OCI-LY1 (cell line): ENCODE data around the gene CHRM2.

Source experiments
- H2AFZ ChIP-seq: fragments of 200-600 bp; sonication (generic), shearing (Covaris generic); 2 replicates; pipeline ENCODE4 v1.6.0; 2014; ENCODE audit warnings: antibody characterized with exemption, mild to moderate bottlenecking, low read length
- H3F3A ChIP-seq: fragments of 200-600 bp; sonication (generic), shearing (Covaris generic); 2 replicates; pipeline ENCODE4 v1.6.0; 2014; ENCODE audit warnings: mild to moderate bottlenecking, antibody characterized with exemption, low read length, moderate library complexity; ENCODE audit not compliant: insufficient read depth
- H3K27ac ChIP-seq: fragments of 200-600 bp; sonication (generic); 2 replicates; pipeline ENCODE4 v1.5.1; 2014; ENCODE audit warnings: low read length, mixed run types, mild to moderate bottlenecking, low read depth; ENCODE audit not compliant: poor library complexity, severe bottlenecking
- H3K27me3 ChIP-seq: fragments of 200-600 bp; sonication (generic); 2 replicates; pipeline ENCODE4 v1.6.0; 2014; ENCODE audit warnings: antibody characterized with exemption, mild to moderate bottlenecking, low read length, moderate library complexity; ENCODE audit not compliant: insufficient read depth
- H3K36me3 ChIP-seq: fragments of 200-600 bp; sonication (generic); 2 replicates; pipeline ENCODE4 v1.6.1; 2014; ENCODE audit warnings: mild to moderate bottlenecking, antibody characterized with exemption, low read length, moderate library complexity, mixed read lengths; ENCODE audit not compliant: insufficient read depth
- H3K4me1 ChIP-seq: fragments of 200-600 bp; sonication (generic); 2 replicates; pipeline ENCODE4 v1.5.1; 2014; ENCODE audit warnings: mild to moderate bottlenecking, low read length, moderate library complexity; ENCODE audit not compliant: insufficient read depth, severe bottlenecking
- H3K4me2 ChIP-seq: fragments of 200-600 bp; sonication (generic), shearing (Covaris generic); 2 replicates; pipeline ENCODE4 v1.6.1; 2014; ENCODE audit warnings: low read length
- H3K4me3 ChIP-seq: fragments of 200-600 bp; sonication (generic); 2 replicates; pipeline ENCODE4 v1.5.1; 2014; ENCODE audit warnings: low read length, low read depth, mild to moderate bottlenecking, mixed read lengths; ENCODE audit not compliant: poor library complexity, severe bottlenecking
- H3K79me2 ChIP-seq: fragments of 200-600 bp; shearing (Covaris generic); 2 replicates; pipeline ENCODE4 v1.6.1; 2016; ENCODE audit warnings: mixed run types, low read length, mixed read lengths; ENCODE audit not compliant: insufficient read depth
- H3K9ac ChIP-seq: fragments of 200-600 bp; sonication (generic), shearing (Covaris generic); 2 replicates; pipeline ENCODE4 v1.6.1; 2014; ENCODE audit warnings: mild to moderate bottlenecking, low read length, mixed read lengths
- H3K9me2 ChIP-seq: fragments of 200-600 bp; sonication (generic), shearing (Covaris generic); 2 replicates; pipeline ENCODE4 v1.6.1; 2014; ENCODE audit warnings: low read depth, mild to moderate bottlenecking, low read length, mixed read lengths
- H3K9me3 ChIP-seq: fragments of 200-600 bp; shearing (Covaris generic); 2 replicates; pipeline ENCODE4 v1.6.1; 2014; ENCODE audit warnings: low read length, mixed read lengths
- H4K20me1 ChIP-seq: fragments of 200-600 bp; sonication (generic), shearing (Covaris generic); 2 replicates; pipeline ENCODE4 v1.6.0; 2016; ENCODE audit warnings: mild to moderate bottlenecking, low read length; ENCODE audit not compliant: insufficient read depth
- EZH2 ChIP-seq: fragments of 200-600 bp; sonication (generic), shearing (Covaris generic); IDR thresholded peaks from 2 replicates; pipeline ENCODE4 v1.8.0; 2017; ENCODE audit warnings: borderline replicate concordance, mixed run types, mild to moderate bottlenecking, antibody characterized with exemption, low read length, moderate library complexity, mixed read lengths
- TF ChIP-seq, protein P1 (sequence below): fragments of 200-600 bp; sonication (generic), shearing (Covaris generic); IDR thresholded peaks from 2 replicates; pipeline ENCODE4 v1.5.1; 2017; ENCODE audit warnings: mild to moderate bottlenecking, antibody characterized with exemption, low read length, moderate library complexity, mixed read lengths

Gene CHRM2

DNA sequence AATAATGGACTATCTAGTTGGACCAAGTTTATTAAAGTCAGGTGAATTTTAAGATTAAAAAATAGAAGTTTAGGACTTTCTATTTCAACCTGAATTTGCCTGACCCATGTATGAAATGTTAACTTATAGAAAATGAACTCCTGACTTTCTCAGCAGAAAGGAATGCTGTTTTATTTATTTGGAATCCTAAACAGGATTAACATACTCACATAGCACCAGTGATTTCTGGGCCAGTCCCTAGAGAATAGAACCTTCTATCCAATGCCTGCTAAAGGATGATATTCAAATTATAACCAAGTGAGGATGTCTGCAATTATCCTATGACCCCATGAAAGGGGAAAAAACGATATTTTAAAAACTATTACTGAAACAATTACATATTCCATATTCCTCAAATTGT, 148.8 kb downstream of the CHRM2 start:
- TF ChIP-seq EZH2: no peak
- TF ChIP-seq, protein P1, sequence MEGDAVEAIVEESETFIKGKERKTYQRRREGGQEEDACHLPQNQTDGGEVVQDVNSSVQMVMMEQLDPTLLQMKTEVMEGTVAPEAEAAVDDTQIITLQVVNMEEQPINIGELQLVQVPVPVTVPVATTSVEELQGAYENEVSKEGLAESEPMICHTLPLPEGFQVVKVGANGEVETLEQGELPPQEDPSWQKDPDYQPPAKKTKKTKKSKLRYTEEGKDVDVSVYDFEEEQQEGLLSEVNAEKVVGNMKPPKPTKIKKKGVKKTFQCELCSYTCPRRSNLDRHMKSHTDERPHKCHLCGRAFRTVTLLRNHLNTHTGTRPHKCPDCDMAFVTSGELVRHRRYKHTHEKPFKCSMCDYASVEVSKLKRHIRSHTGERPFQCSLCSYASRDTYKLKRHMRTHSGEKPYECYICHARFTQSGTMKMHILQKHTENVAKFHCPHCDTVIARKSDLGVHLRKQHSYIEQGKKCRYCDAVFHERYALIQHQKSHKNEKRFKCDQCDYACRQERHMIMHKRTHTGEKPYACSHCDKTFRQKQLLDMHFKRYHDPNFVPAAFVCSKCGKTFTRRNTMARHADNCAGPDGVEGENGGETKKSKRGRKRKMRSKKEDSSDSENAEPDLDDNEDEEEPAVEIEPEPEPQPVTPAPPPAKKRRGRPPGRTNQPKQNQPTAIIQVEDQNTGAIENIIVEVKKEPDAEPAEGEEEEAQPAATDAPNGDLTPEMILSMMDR: no peak
- no peaks in the 10 kb centered on the region for H3K36me3 ChIP-seq
- H3F3A ChIP-seq: no peaks in the 10 kb centered on the region
- H3K4me2 ChIP-seq: no peak overlapping the region
- H4K20me1 ChIP-seq: no peaks in the 10 kb centered on the region
- H3K27me3 ChIP-seq: no peaks in the 10 kb centered on the region
- H3K9me2 ChIP-seq: no peaks in the 10 kb centered on the region
- H3K4me3 ChIP-seq: no peak overlapping the region
- no peak overlapping the region for H2AFZ ChIP-seq
- no peaks in the 10 kb centered on the region for H3K79me2 ChIP-seq
- H3K9ac ChIP-seq: no peak overlapping the region
- no peak overlapping the region for H3K27ac ChIP-seq
- no peaks in the 10 kb centered on the region for H3K4me1 ChIP-seq
- H3K9me3 ChIP-seq: no peaks in the 10 kb centered on the region

DNA sequence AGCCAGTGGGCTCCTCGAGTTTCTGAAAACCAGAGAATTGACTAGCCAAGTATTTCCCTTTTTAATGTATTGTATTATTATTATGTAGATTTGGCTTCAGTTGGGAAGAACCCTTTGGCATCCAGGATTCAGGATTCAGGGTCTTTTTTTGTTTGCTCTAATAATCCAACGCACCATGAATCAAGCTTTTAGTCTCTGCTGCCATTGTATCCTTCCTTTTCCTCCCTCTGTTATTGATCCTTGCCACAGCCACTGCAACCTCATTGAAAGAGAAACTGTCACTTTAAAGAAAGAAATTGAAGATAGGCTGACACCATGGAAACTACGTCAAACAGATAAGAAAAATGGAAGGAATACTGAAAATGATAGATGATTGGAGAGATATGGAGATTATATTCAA, 150.0 kb downstream of the CHRM2 start:
- Histone ChIP-seq H3K36me3 (no peaks in the 10 kb centered on the region), H3K4me2 (no peak overlapping the region), H2AFZ (no peak overlapping the region), H3K9ac (no peak overlapping the region), H3K79me2 (no peaks in the 10 kb centered on the region), H3K9me2 (no peaks in the 10 kb centered on the region), H3F3A (no peaks in the 10 kb centered on the region), H4K20me1 (no peaks in the 10 kb centered on the region), H3K4me3 (no peak overlapping the region), H3K9me3 (no peaks in the 10 kb centered on the region), H3K4me1 (no peaks in the 10 kb centered on the region), H3K27ac (no peak overlapping the region), H3K27me3 (no peaks in the 10 kb centered on the region)
- TF ChIP-seq, protein P1: no peak
- no peak for TF ChIP-seq EZH2

- no peaks in the 10 kb centered on the region for H3K9me3 ChIP-seq
- H3K36me3 ChIP-seq: no peaks in the 10 kb centered on the region
- no peaks in the 10 kb centered on the region for H3K9me2 ChIP-seq
- H3K79me2 ChIP-seq: no peaks in the 10 kb centered on the region
- H3K4me2 ChIP-seq: no peak overlapping the region
- H3K9ac ChIP-seq: no peak overlapping the region
- no peaks in the 10 kb centered on the region for H3K27me3 ChIP-seq
- TF ChIP-seq EZH2: no peak
- TF ChIP-seq, protein P1: no peak
- no peaks in the 10 kb centered on the region for H4K20me1 ChIP-seq
- H3K4me3 ChIP-seq: no peak overlapping the region
- no peaks in the 10 kb centered on the region for H3F3A ChIP-seq
- H3K4me1 ChIP-seq: no peaks in the 10 kb centered on the region
- no peak overlapping the region for H3K27ac ChIP-seq
- H2AFZ ChIP-seq: no peak overlapping the region
These were observed 151.9 kb downstream of the CHRM2 start for GRCh38 chr7:137020351-137020750.
